A549 (cell line): Measurements from ENCODE around the gene EXT2. TPM values are rescaled to one million over a fixed set of nuclear protein-coding genes. Genes with fewer than 3 reads are reported as not detected.

Experiments used
- ATAC-seq, 2 experiments: fragments of 200-7000 bp in 1 of 2; fragments of >200 bp in 1 of 2; cut with Nextera tagmentation in 1 of 2; cut with Tn5 transposase in 1 of 2; 3 replicates each; pipeline versions ENCODE4 v1.8.0 to v1.9.1; 2018 to 2020; ENCODE audit warnings: mild to moderate bottlenecking in 1 of 2, moderate library complexity in 1 of 2
- CTCF ChIA-PET: fragments of 300-600 bp; sonication (Branson Sonifier 250); formaldehyde crosslinking; extraction: SDS; loops from one replicate; lab custom pipeline; 2021; ENCODE audit warnings: antibody characterized with exemption, inconsistent platforms; lab: Yijun Ruan, JAX
- POLR2A ChIA-PET: fragments of 350-600 bp; formaldehyde crosslinking; extraction: SDS; loops from one replicate; lab custom pipeline; 2021; ENCODE audit warnings: antibody characterized with exemption, inconsistent platforms; lab: Yijun Ruan, JAX
- DNase-seq, 2 experiments: peaks; one replicate each; pipeline versions ENCODE4 v3.0.0 to v3.0.0-alpha.2; 2011 to 2016; ENCODE audit warnings: low read depth in 1 of 2, low spot score in 1 of 2
- FAIRE-seq: peaks from 2 replicates; lab custom pipeline; 2011; peaks lifted over from hg19 to GRCh38; lab: Jason Lieb, UNC
- H3K27ac ChIP-seq, 2 experiments: fragments of >200 bp; sonication (Bioruptor Twin); formaldehyde crosslinking; 3 replicates each; pipeline ENCODE4 v1.5.1; 2016 to 2017
- H3K4me1 ChIP-seq: fragments of >200 bp; sonication (Bioruptor Twin); formaldehyde crosslinking; 3 replicates; pipeline ENCODE4 v1.6.1; 2016
- H3K4me2 ChIP-seq: fragments of >200 bp; sonication (Bioruptor Twin); formaldehyde crosslinking; 3 replicates; pipeline ENCODE4 v1.6.1; 2016
- H3K4me3 ChIP-seq: fragments of >200 bp; sonication (Bioruptor Twin); formaldehyde crosslinking; 3 replicates; pipeline ENCODE4 v1.5.1; 2016
- H3K9me3 ChIP-seq: fragments of >200 bp; sonication (Bioruptor Twin); formaldehyde crosslinking; 3 replicates; pipeline ENCODE4 v1.6.1; 2016
- ATOH8 ChIP-seq: fragments of 250-450 bp; sonication (Bioruptor Pico); IDR thresholded peaks from 2 replicates; pipeline ENCODE4 v1.5.0; 2020; ENCODE audit warnings: low read depth, mild to moderate bottlenecking, moderate library complexity
- BCL3 ChIP-seq: fragments of >200 bp; sonication (Bioruptor Twin); formaldehyde crosslinking; IDR thresholded peaks from 3 replicates; pipeline ENCODE4 v1.6.1; 2016
- CEBPB ChIP-seq, 2 experiments: fragments of >200 bp in 1 of 2; sonication (Bioruptor Twin) in 1 of 2; formaldehyde crosslinking in 1 of 2; IDR thresholded peaks; 2 replicates each; pipeline ENCODE4 v1.6.1; 2012 to 2016
- CTCF ChIP-seq: fragments of >200 bp; sonication (Bioruptor Twin); formaldehyde crosslinking; IDR thresholded peaks from 3 replicates; pipeline ENCODE4 v1.5.1; 2016
- E2F6 ChIP-seq: IDR thresholded peaks from 2 replicates; pipeline ENCODE4 v1.6.1; 2012; ENCODE audit warnings: low read depth, borderline replicate concordance
- HDAC2 ChIP-seq: fragments of 200-600 bp; sonication (generic); IDR thresholded peaks from 2 replicates; pipeline ENCODE4 v1.6.1; 2016
- HMGXB4 ChIP-seq: fragments of 250-450 bp; sonication (Bioruptor Pico); IDR thresholded peaks from 2 replicates; pipeline ENCODE4 v1.5.0; 2021; ENCODE audit warnings: mild to moderate bottlenecking, moderate library complexity, borderline replicate concordance
- RAD21 ChIP-seq, 2 experiments: fragments of >200 bp in 1 of 2; sonication (Bioruptor Twin) in 1 of 2; formaldehyde crosslinking in 1 of 2; IDR thresholded peaks in 1 of 2; conservative IDR thresholded peaks in 1 of 2; 2 replicates in 1 of 2; 3 replicates in 1 of 2; pipeline ENCODE4 v1.6.1; 2012 to 2018; ENCODE audit warnings: inconsistent platforms in 1 of 2
- RARB ChIP-seq: fragments of 250-450 bp; sonication (Bioruptor Pico); IDR thresholded peaks from 2 replicates; pipeline ENCODE4 v1.8.0; 2021; ENCODE audit warnings: mild to moderate bottlenecking, moderate library complexity
- ZFP36 ChIP-seq: fragments of 450-650 bp; IDR thresholded peaks from 2 replicates; pipeline ENCODE4 v1.6.1; 2014; ENCODE audit warnings: borderline replicate concordance; ENCODE audit not compliant: partially characterized antibody
- WGBS: methylation state at CpG from one replicate; pipeline ENCODE4 v1.1.6; 2017; ENCODE audit errors: missing lambda C conversion rate; 5-methylcytosine and 5-hydroxymethylcytosine counted together
- polyA plus RNA-seq, 4 experiments: library from polyadenylated mRNA; depleted of rRNA in 3 of 4; stranded (reverse); fragments of >200 nt; fragmentation: RNase III in 1 of 4; extraction: RNeasy Plus Mini Kit Qiagen cat#74134 plus additional on column Dnase treatment in 1 of 4; gene quantifications; 2 replicates in 3 of 4; 3 replicates in 1 of 4; pipeline ENCODE4 v1.2.3, GENCODE V29; 2011 to 2017

Gene EXT2
- polyA plus RNA-seq, 2 of the 4 experiments (the other 2 are of a cell fraction): 56.5 to 77.3 TPM

- POLR2A ChIA-PET: no interaction called here
- Histone ChIP-seq H3K4me1 (no peaks in the 10 kb centered on the region), H3K4me2 (no peak overlapping the region), H3K4me3 (no peak overlapping the region), H3K9me3 (no peaks in the 10 kb centered on the region), H3K27ac (no peak overlapping the region)
- DNase-seq (no peak), FAIRE-seq (no peak), ATAC-seq (no peak)
- no peak for TF ChIP-seq HMGXB4
- no peak for TF ChIP-seq CEBPB (IDR thresholded peaks at IDR 0.05)
- TF ChIP-seq E2F6: no peak
- CTCF ChIA-PET: interaction anchor here (1.2 to 1.8 kb wide), 2 partner anchors 16 to 22 kb away, joined by 5 to 13 read pairs; no protein-coding TSS in a partner anchor
- WGBS: 94% methylated on average over 3 of the region's 3 CpGs
Observed at GRCh38 chr11:44116234-44116830, 20.9 kb downstream of the EXT2 start.

GRCh38 chr11:44120169-44120568 lies 24.7 kb downstream of the EXT2 start:
- ATAC-seq (peak; percentile 76 to 86; a peak in 4 of 6 replicates), FAIRE-seq (no peak), DNase-seq (peak; percentile 18 to 39)
- Histone ChIP-seq H3K4me1 (no peaks in the 10 kb centered on the region), H3K9me3 (no peaks in the 10 kb centered on the region), H3K4me2 (no peak overlapping the region), H3K4me3 (no peak overlapping the region), H3K27ac (no peak overlapping the region)
- TF ChIP-seq RAD21 (conservative IDR thresholded peaks at IDR 0.05 in 1 of 2, IDR thresholded peaks at IDR 0.05 in 1 of 2): 0 out of 5 replicates have a peak, but pooled peaks of 1 of the 2 experiments have one; percentile 19
- TF ChIP-seq ATOH8 (CRISPR knock-in tag): no peak
- ChIA-PET CTCF (interaction anchor here (0.9 to 4.0 kb wide), 9 partner anchors 9 to 167 kb away, joined by 3 to 18 read pairs (median 3); partner anchors contain the start of gene EXT2), POLR2A (no interaction called here)
- WGBS: 78% methylated on average over 5 of the region's 5 CpGs

GRCh38 chr11:44125598-44125997 lies 30.1 kb downstream of the EXT2 start:
- ATAC-seq: no peak
- WGBS: 79% methylated on average over 4 of the region's 4 CpGs
- no peaks in the 10 kb centered on the region for H3K9me3 ChIP-seq
- no peak overlapping the region for H3K4me2 ChIP-seq
- DNase-seq: no peak
- H3K27ac ChIP-seq: no peak overlapping the region
- CTCF ChIA-PET: interaction anchor here (0.9 to 2.8 kb wide), 5 partner anchors 9 to 415 kb away, joined by 3 to 9 read pairs (median 3); no protein-coding TSS in a partner anchor
- TF ChIP-seq HDAC2: no peak
- no peak for TF ChIP-seq BCL3
- no peak for TF ChIP-seq CTCF
- no peak for TF ChIP-seq ZFP36
- no peak for TF ChIP-seq RARB
- TF ChIP-seq, all 56 proteins: peak for 0
- POLR2A ChIA-PET: no interaction called here
- Histone ChIP-seq H3K4me3 (no peak overlapping the region), H3K4me1 (no peaks in the 10 kb centered on the region)
- FAIRE-seq: no peak
